ENCODE data around the gene ERVMER34-1. TPM values are rescaled to one million over a fixed set of nuclear protein-coding genes. Genes with fewer than 3 reads are reported as not detected.

Gene ERVMER34-1
- total RNA-seq, 1 experiment from 2014 or later = not detected

DNA sequence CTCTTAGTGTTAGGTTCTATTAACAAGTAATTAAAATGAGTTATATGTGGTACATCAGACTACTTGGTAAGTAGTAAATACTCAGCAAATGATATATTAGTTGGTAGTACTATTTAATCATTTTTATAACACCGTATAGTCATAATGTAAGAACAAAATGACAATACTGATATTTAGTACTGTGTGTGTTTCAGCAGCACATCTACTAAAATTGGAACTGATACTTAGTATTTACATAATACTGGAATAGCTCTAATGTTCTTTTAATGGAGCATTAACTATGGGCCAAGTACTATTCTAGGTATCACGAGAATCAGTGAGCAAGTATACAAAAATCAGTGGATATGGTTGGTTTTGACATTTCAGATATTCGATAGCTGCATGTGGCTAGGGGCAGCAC is 35.3 kb downstream of the ERVMER34-1 start:
- H3K4me1 ChIP-seq (ENCODE audit: low read length) = peaks cover 44% of the 10 kb centered on the region
- DNase-seq = peak; percentile 43
- no peak overlapping the region for H2AFZ ChIP-seq (ENCODE audit: low read length)
- no peak overlapping the region for H3K9ac ChIP-seq (ENCODE audit: low read length)
- H3K4me2 ChIP-seq (ENCODE audit: low read depth, low read length, poor library complexity, severe bottlenecking) = peak overlapping the region; percentile 85
- no peaks in the 10 kb centered on the region for H4K20me1 ChIP-seq (ENCODE audit: insufficient read depth, low read depth, low read length)
- H3K27ac ChIP-seq (ENCODE audit: low read length) = peak overlapping the region; percentile 86
- peaks cover 18% of the 10 kb centered on the region for H3K79me2 ChIP-seq (ENCODE audit: low read length)
- no peak overlapping the region for H3K4me3 ChIP-seq (ENCODE audit: low read length)
- H3K9me3 ChIP-seq (ENCODE audit: low read length) = no peaks in the 10 kb centered on the region
- H3K36me3 ChIP-seq (ENCODE audit: insufficient read depth, low read length) = peaks cover 35% of the 10 kb centered on the region
- H3K9me2 ChIP-seq (replicated peaks; ENCODE audit: insufficient read depth, low read length) = no peaks in the 10 kb centered on the region
- no peaks in the 10 kb centered on the region for H3K27me3 ChIP-seq (ENCODE audit: low read length)

DNA sequence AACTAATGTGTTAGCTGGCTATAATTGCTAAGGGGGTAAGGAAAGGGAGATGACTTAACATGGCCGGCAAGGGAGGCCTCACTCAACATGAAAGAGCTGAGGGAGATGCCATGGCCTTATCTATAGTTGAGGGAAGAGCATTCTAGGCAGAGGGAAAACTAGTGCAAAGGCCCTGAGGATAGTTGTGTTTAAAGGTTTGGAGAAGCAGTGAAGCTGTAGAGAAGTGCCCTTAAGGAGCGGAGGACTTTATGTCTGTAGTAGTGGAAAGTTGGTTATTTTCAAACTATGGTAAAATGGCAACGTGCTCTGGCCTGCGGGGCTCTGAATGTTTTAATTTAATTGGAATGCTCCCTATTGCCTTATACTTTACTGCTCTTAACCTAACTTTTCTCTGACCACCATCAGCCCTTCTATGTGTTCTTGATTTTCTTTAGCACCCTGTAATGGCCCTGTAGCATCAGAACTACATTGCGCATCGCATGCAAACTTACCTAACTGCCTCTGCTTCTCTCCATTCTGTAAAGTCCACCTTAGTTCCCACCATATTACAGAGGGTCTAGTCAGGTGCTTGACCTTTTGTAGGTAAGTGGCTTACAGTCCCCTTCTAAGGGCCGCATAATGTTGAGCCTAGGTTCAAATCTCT is 35.8 kb downstream of the ERVMER34-1 start:
- Histone ChIP-seq H3K79me2 (ENCODE audit: low read length) (peaks cover 18% of the 10 kb centered on the region), H3K9me2 (replicated peaks; ENCODE audit: insufficient read depth, low read length) (no peaks in the 10 kb centered on the region), H3K4me1 (ENCODE audit: low read length) (peaks cover 45% of the 10 kb centered on the region), H4K20me1 (ENCODE audit: insufficient read depth, low read depth, low read length) (no peaks in the 10 kb centered on the region), H3K4me3 (ENCODE audit: low read length) (no peak overlapping the region), H3K27me3 (ENCODE audit: low read length) (no peaks in the 10 kb centered on the region), H3K9me3 (ENCODE audit: low read length) (no peaks in the 10 kb centered on the region), H3K9ac (ENCODE audit: low read length) (no peak overlapping the region), H3K27ac (ENCODE audit: low read length) (peak overlapping the region; percentile 86), H3K36me3 (ENCODE audit: insufficient read depth, low read length) (peaks cover 35% of the 10 kb centered on the region), H3K4me2 (ENCODE audit: low read depth, low read length, poor library complexity, severe bottlenecking) (peak overlapping the region; percentile 85), H2AFZ (ENCODE audit: low read length) (no peak overlapping the region)
- DNase-seq = peak; percentile 51

DNA sequence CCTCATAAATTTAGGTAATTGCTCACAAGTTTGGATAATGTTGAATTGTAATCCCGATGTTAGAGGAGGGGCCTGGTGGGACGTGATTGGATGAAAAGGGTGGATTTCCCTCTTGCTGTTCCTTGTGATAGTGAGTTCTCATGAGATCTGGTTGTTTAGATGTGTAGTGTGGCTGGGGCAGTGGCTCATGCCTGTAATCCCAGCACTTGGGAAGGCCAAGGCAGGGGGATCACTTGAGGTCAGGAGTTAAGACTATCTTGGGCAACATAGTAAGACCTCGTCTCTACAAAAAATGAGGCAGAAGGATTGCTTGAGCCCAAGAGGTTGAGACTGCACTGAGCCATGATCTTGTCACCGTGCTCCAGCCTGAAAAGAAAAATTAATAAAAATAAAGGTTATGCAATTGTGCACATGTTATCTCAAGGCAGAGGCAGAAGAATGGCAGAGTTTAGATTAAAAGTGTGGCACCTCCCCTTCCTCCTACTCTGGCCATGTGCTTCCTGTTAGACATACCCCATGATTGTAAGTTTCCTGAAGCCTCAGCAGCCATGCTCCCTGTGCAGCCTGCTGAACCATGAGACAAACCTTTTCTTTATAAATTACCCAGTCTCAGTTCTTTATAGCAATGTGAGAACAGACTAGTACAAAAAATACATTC is 36.5 kb downstream of the ERVMER34-1 start:
- Histone ChIP-seq H4K20me1 (ENCODE audit: insufficient read depth, low read depth, low read length) (no peaks in the 10 kb centered on the region), H3K4me1 (ENCODE audit: low read length) (peaks cover 45% of the 10 kb centered on the region), H3K9ac (ENCODE audit: low read length) (peak overlapping the region; percentile 9; the same call in 1 of the 2 replicates), H3K4me3 (ENCODE audit: low read length) (peak overlapping the region; percentile 90), H3K79me2 (ENCODE audit: low read length) (peaks cover 18% of the 10 kb centered on the region), H3K9me3 (ENCODE audit: low read length) (no peaks in the 10 kb centered on the region), H3K4me2 (ENCODE audit: low read depth, low read length, poor library complexity, severe bottlenecking) (peak overlapping the region; percentile 85), H2AFZ (ENCODE audit: low read length) (no peak overlapping the region), H3K27ac (ENCODE audit: low read length) (peak overlapping the region; percentile 86), H3K36me3 (ENCODE audit: insufficient read depth, low read length) (peaks cover 35% of the 10 kb centered on the region), H3K9me2 (replicated peaks; ENCODE audit: insufficient read depth, low read length) (no peaks in the 10 kb centered on the region), H3K27me3 (ENCODE audit: low read length) (no peaks in the 10 kb centered on the region)
- peak; percentile 70 for DNase-seq

DNA sequence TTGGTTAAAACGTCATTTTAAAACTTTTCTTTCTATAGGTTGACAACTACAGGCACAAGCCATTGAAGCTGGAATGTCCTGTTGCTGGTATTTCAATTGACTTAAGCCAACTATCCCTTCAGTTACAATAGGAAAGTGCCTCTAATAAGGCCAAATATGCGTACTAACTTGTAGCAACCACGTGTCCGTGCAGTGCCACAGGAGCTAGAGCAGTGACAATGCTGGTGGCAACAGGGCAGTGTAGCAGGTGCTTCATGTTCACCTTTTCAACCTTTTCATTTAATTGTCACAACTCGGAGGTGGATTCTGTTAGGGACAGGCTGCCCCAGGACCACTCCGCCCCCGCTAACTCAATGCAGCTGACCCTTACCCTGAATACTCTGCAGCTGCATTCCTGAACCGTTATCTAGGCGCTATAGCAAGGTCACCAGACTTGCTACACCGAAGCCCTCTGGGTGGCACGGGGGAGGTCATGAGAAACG is 37.7 kb downstream of the ERVMER34-1 start:
- Histone ChIP-seq H3K79me2 (ENCODE audit: low read length) (peaks cover 18% of the 10 kb centered on the region), H3K4me1 (ENCODE audit: low read length) (peaks cover 58% of the 10 kb centered on the region), H2AFZ (ENCODE audit: low read length) (no peak overlapping the region), H3K9me3 (ENCODE audit: low read length) (no peaks in the 10 kb centered on the region), H3K36me3 (ENCODE audit: insufficient read depth, low read length) (peaks cover 35% of the 10 kb centered on the region), H3K27ac (ENCODE audit: low read length) (peak overlapping the region; percentile 86), H3K9ac (ENCODE audit: low read length) (peak overlapping the region; percentile 96), H4K20me1 (ENCODE audit: insufficient read depth, low read depth, low read length) (no peaks in the 10 kb centered on the region), H3K4me3 (ENCODE audit: low read length) (peak overlapping the region; percentile 90), H3K4me2 (ENCODE audit: low read depth, low read length, poor library complexity, severe bottlenecking) (peak overlapping the region; percentile 85), H3K27me3 (ENCODE audit: low read length) (no peaks in the 10 kb centered on the region), H3K9me2 (replicated peaks; ENCODE audit: insufficient read depth, low read length) (no peaks in the 10 kb centered on the region)
- DNase-seq = peak; percentile 52

DNA sequence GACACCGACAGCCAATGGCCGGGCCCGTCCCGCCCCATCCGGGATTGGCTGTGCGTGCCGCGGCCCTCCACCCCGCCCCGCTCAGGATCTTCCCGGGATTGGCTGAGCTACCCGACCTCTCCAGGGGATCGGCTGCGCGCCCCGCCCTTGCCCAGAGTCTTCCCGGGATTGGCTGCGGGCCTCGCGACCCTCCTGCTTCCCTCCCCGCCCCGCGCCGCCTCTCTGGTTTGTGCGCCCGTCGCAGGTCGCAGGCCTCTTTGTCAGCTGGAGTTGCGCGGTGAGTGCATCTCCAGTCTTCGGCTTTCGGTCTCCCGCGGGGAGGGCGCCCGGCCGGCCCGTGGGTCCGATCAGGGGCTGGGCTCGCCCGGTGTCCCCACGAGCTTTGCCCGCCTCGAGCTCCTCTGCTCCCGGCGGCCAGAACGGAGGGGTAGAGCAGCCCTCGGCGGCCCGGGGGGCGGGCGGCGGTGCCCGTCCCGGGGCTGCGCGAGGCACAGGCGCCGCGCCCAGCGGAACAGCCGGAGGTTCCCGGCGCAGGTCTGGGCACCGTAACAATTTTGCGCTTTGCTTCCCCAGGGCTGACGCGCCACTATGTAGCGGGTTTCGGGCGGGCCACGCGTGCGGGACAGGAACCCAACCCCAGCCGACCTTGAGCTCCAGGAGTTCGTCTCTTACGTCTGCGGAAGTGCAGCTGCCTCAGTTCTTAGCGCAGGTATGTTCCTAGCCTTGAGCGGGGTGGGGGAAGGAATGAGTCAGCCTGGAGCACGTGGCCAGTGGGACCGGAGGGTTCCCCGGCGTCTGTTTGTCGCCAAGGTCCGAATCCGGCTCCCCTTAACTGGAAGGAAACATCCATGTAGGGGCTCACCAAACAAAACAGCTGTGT is 38.7 kb downstream of the ERVMER34-1 start:
- Histone ChIP-seq H3K4me1 (ENCODE audit: low read length) (peaks cover 60% of the 10 kb centered on the region), H2AFZ (ENCODE audit: low read length) (no peak overlapping the region), H3K27ac (ENCODE audit: low read length) (peak overlapping the region; percentile 86), H4K20me1 (ENCODE audit: insufficient read depth, low read depth, low read length) (no peaks in the 10 kb centered on the region), H3K9ac (ENCODE audit: low read length) (peak overlapping the region; percentile 96), H3K4me2 (ENCODE audit: low read depth, low read length, poor library complexity, severe bottlenecking) (peak overlapping the region; percentile 86), H3K4me3 (ENCODE audit: low read length) (peak overlapping the region; percentile 90), H3K79me2 (ENCODE audit: low read length) (peaks cover 18% of the 10 kb centered on the region), H3K27me3 (ENCODE audit: low read length) (no peaks in the 10 kb centered on the region), H3K9me2 (replicated peaks; ENCODE audit: insufficient read depth, low read length) (no peaks in the 10 kb centered on the region), H3K9me3 (ENCODE audit: low read length) (no peaks in the 10 kb centered on the region), H3K36me3 (ENCODE audit: insufficient read depth, low read length) (peaks cover 35% of the 10 kb centered on the region)
- peak; percentile 99 for DNase-seq

DNA sequence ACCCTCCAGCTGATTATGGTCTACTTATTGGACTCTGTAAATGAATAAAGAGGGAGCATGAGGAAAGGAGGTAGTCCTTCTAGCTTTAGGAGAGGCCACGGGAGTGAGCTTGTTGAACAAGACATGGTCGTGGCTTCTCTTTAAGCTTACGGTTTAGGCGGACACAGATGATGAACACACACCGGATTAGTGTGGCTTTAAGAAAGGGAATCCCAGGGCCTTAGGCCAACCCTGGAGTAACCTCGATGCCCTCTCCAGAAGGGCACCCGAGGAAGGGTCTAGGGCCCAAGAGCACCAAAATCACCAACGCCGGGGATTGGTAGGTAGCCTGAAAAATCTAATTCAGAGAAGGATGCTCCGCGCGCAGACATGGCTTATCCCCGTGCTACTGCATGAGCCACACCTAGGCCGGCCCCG is 39.4 kb downstream of the ERVMER34-1 start:
- Histone ChIP-seq H3K79me2 (ENCODE audit: low read length) (peaks cover 18% of the 10 kb centered on the region), H3K36me3 (ENCODE audit: insufficient read depth, low read length) (peaks cover 35% of the 10 kb centered on the region), H3K4me3 (ENCODE audit: low read length) (peak overlapping the region; percentile 66), H2AFZ (ENCODE audit: low read length) (peak overlapping the region; percentile 80; the same call in 1 of the 2 replicates), H3K4me2 (ENCODE audit: low read depth, low read length, poor library complexity, severe bottlenecking) (peak overlapping the region; percentile 86), H3K27ac (ENCODE audit: low read length) (no peak overlapping the region; the same call in 1 of the 2 replicates), H4K20me1 (ENCODE audit: insufficient read depth, low read depth, low read length) (no peaks in the 10 kb centered on the region), H3K9me3 (ENCODE audit: low read length) (no peaks in the 10 kb centered on the region), H3K9me2 (replicated peaks; ENCODE audit: insufficient read depth, low read length) (no peaks in the 10 kb centered on the region), H3K27me3 (ENCODE audit: low read length) (no peaks in the 10 kb centered on the region), H3K4me1 (ENCODE audit: low read length) (peaks cover 60% of the 10 kb centered on the region), H3K9ac (ENCODE audit: low read length) (peak overlapping the region; percentile 69)
- DNase-seq = no peak

DNA sequence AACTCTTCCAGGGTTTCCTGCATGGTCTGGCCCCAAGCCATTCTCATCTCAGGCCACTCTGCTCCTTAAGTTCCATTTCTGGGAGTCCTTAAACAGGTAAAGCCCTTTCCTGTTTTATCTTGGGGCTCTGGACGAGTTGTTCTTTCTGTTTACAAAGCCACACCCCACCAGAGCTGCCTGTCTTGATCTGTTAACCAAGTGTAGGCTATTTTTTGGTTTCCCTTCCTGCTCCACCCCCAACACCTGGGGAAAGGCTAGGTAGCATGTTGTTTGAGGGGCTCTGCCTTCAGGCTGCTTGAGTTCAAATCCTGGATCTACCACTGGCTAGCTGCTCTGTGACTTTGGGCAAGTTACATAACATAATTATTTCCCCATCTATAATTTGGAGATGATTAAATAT is 40.0 kb downstream of the ERVMER34-1 start:
- peak overlapping the region; percentile 66 for H3K4me3 ChIP-seq (ENCODE audit: low read length)
- H4K20me1 ChIP-seq (ENCODE audit: insufficient read depth, low read depth, low read length) = no peaks in the 10 kb centered on the region
- peaks cover 60% of the 10 kb centered on the region for H3K4me1 ChIP-seq (ENCODE audit: low read length)
- no peaks in the 10 kb centered on the region for H3K9me3 ChIP-seq (ENCODE audit: low read length)
- H3K27ac ChIP-seq (ENCODE audit: low read length) = no peak overlapping the region
- H3K79me2 ChIP-seq (ENCODE audit: low read length) = peaks cover 18% of the 10 kb centered on the region
- no peaks in the 10 kb centered on the region for H3K27me3 ChIP-seq (ENCODE audit: low read length)
- H3K36me3 ChIP-seq (ENCODE audit: insufficient read depth, low read length) = peaks cover 35% of the 10 kb centered on the region
- no peak for DNase-seq
- H3K9me2 ChIP-seq (replicated peaks; ENCODE audit: insufficient read depth, low read length) = no peaks in the 10 kb centered on the region
- H3K9ac ChIP-seq (ENCODE audit: low read length) = peak overlapping the region; percentile 69
- H2AFZ ChIP-seq (ENCODE audit: low read length) = no peak overlapping the region
- peak overlapping the region; percentile 86 for H3K4me2 ChIP-seq (ENCODE audit: low read depth, low read length, poor library complexity, severe bottlenecking)

DNA sequence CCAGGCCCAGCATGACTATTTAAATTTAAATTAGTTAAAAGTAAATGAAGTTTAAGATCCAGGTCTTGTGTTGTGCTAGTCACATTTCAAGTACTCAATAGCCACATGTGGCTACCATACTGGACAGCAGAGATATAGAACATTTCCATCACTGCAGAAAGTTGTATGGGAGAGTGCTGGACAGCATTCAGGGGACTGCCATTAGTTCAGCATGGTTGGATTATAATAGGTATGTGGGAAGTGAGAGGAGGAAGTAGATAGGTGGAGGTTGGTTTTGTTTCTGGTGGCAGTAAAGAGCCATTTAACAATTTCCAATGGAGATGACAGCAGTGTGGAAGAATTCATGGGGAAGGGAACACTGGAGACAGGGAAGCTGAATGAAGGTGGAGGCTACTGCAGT is 42.1 kb downstream of the ERVMER34-1 start:
- no peak for DNase-seq
- Histone ChIP-seq H3K27ac (ENCODE audit: low read length) (no peak overlapping the region), H4K20me1 (ENCODE audit: insufficient read depth, low read depth, low read length) (no peaks in the 10 kb centered on the region), H3K4me3 (ENCODE audit: low read length) (no peak overlapping the region), H2AFZ (ENCODE audit: low read length) (no peak overlapping the region), H3K4me1 (ENCODE audit: low read length) (peaks cover 39% of the 10 kb centered on the region), H3K9me2 (replicated peaks; ENCODE audit: insufficient read depth, low read length) (no peaks in the 10 kb centered on the region), H3K9ac (ENCODE audit: low read length) (no peak overlapping the region), H3K36me3 (ENCODE audit: insufficient read depth, low read length) (peaks cover 14% of the 10 kb centered on the region), H3K9me3 (ENCODE audit: low read length) (no peaks in the 10 kb centered on the region), H3K4me2 (ENCODE audit: low read depth, low read length, poor library complexity, severe bottlenecking) (no peak overlapping the region), H3K27me3 (ENCODE audit: low read length) (no peaks in the 10 kb centered on the region), H3K79me2 (ENCODE audit: low read length) (peaks cover 18% of the 10 kb centered on the region)
